NCI-H345 (cell line): ENCODE measurements around the gene STUM.

Experiments
- DNase-seq: peaks from one replicate; lab custom pipeline; 2025; lab: John Stamatoyannopoulos, UW

Gene STUM

GRCh38 chr1:226654668-226655055 is 106.1 kb downstream of the STUM start:
- no peak for DNase-seq

DNA sequence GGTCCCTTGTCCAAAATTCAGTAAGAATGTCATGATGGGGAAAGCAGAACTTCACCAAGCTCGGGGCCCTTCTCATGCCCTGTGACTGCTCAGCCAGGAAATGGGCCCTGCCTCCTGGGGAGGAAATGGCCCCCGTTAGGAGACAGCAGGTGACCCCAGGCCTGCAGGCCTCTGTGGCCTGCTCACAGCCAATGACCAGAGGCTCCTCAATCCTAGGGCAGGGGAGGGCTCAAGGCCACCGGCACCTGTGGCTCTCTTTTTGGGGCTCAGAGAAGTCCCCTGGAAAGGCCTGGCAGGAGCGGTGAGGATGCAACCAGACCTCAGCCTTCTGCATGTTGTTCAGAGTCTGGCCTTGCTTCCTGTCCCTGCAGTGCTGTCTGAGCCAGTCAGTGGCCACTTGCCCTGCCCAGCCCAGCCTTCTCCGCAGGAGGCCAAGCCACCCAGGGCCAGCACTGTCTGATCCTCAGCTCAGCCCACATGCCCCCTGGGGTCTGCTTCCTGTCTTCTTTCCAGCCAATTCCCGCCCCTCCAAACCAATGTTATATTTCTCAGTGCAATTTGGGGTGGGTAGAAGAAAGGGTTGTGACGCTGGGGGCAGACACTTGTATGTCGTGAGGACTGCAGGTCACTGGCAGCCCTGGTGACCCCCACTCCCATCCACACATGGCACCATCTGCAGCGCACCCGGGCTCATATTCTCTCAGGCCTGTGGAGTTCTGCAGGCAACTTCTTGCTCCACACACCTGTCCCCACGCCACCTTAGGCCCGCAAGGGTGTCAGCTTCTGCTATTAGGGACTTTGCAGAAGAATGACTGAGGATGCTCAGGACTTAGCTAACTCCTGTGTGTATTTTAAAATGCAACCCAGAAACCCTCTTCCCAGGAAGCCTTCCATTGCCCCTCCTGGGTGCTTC is 106.9 kb downstream of the STUM start:
- peak; percentile 64 for DNase-seq

- DNase-seq: peak; percentile 84
These were observed 107.6 kb downstream of the STUM start for GRCh38 chr1:226656201-226656600.

DNA sequence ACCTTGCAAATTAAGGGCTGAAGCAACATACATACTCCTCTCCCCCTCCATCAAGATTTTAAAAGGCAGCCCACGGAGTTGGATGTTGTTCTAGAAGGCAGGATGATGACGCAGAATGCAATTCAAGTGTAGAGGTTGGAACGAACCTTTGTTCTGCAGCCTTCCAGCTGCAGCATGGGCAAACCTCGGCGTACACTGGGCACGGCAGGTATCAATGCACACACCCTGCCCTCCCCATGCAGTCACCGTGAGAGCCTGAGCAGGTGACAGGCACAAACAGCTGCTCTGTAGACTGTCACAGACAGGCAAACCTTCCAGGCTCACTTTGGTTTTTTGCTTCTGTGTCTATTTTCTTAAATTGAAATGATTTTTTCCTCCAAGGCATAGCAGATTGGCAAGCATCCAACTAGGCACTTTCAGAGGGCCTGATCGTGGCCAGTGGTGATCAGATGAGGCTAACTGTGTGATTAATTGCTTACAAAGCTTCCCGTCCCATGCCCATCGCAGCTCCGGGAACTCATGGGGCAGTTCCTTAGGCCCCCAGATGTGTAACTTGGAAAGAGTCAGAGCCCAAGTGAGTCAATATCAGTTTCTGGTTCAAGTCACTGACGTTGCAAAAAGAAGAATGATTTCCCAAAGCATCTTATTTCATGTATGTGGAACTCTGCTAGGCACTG is 108.2 kb downstream of the STUM start:
- peak; percentile 96 for DNase-seq

GRCh38 chr1:226657895-226658545 is 109.5 kb downstream of the STUM start:
- DNase-seq: peak; percentile 88

DNA sequence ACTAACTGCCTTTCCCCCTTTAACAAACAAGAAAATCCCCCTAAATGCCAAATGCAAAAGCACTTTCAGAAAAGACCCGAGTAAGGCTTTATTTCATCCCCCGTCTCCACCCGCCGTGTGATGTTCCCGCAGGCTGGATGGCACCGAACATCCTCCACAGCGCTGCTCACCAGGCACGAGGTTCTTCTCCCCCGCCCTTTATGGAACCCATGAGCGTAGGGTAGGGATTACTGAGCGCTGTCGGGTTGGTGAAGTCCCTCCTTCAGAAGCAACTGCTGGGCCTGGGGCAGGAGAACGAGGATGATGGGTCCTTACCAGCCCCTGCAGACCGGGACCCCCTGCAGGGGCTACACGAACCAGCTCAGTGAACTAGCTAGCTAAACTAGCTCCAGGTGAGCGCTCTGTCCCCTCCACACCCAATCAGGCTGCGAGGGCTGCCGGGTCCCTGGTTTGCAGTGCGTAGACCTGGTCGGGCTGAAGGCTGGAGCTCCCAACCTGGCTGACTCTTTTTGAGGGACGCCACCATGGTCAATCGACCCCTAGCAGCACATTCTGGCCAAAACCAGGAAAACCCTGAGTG is 110.1 kb downstream of the STUM start:
- no peak for DNase-seq
